ENCODE data around the gene LCA5L.
"Not testable (repeated sequence)": the region's sequence is repeated elsewhere in the genome, so short reads cannot be mapped to it uniquely, and the experiment has no call there.

Gene LCA5L

DNA sequence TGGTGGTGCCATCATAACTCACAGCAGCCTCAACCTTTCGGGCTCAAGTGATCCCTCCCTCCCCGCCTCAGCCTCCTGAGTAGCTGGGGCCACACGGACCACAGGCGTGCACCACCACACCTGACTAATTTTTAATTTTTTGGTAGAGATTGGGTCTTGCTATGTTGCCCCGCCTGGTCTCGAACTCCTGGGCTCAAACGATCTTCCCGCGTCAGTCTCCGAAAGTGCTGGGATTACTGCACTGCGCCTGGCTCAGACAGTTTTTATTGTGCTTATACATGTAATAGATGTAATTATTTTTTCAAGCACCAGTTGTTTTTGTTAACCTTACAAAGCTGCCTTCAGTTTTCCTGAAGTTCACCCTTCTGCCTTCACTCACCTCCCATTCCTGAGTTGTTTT lies 58.7 kb downstream of the LCA5L start:
- H3K27me3 ChIP-seq (ENCODE audit: control insufficient read depth, insufficient read depth, low read length) = no peaks in the 10 kb centered on the region
- H3K9ac ChIP-seq (ENCODE audit: low read length) = no peak overlapping the region
- H3K9me3 ChIP-seq (ENCODE audit: control insufficient read depth, insufficient read depth, low read depth, low read length) = no peaks in the 10 kb centered on the region
- H3K4me1 ChIP-seq (ENCODE audit: control insufficient read depth, insufficient read depth, low read length) = peaks cover 30% of the 10 kb centered on the region
- no peak overlapping the region for H3K27ac ChIP-seq (ENCODE audit: low read depth, low read length)
- peaks cover 7% of the 10 kb centered on the region for H3K36me3 ChIP-seq (ENCODE audit: control insufficient read depth, insufficient read depth, low read length)
- H3K4me3 ChIP-seq (ENCODE audit: low read depth, low read length) = peak overlapping the region; percentile 36; the same call in 1 of the 2 replicates

DNA sequence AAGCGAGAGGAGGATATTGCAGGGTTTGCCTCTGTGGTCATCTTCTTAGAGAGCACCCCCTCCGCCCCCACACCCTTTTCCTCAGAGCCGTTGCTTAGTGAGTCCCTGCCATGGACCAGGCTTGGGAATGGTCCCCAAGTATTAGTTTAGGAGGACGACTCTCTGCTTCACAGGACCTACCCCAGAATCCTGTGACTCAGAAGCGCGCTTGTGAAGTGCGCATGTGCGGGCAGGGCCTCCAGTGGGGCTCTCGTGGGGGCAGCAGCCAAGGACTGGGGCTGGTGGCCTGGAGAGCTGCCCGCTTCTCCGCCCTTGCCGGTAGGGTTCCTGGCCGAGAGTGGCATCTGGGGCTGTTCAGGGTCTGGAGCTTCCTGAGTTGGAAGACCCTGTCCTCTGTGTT lies 59.4 kb downstream of the LCA5L start:
- Histone ChIP-seq H3K4me3 (ENCODE audit: low read depth, low read length) (peak overlapping the region; percentile 29; the same call in 1 of the 2 replicates), H3K27ac (ENCODE audit: low read depth, low read length) (no peak overlapping the region), H3K27me3 (ENCODE audit: control insufficient read depth, insufficient read depth, low read length) (no peaks in the 10 kb centered on the region), H3K36me3 (ENCODE audit: control insufficient read depth, insufficient read depth, low read length) (peaks cover 2% of the 10 kb centered on the region; the same call in 1 of the 2 replicates), H3K9me3 (ENCODE audit: control insufficient read depth, insufficient read depth, low read depth, low read length) (no peaks in the 10 kb centered on the region), H3K9ac (ENCODE audit: low read length) (peak overlapping the region; percentile 42), H3K4me1 (ENCODE audit: control insufficient read depth, insufficient read depth, low read length) (peaks cover 32% of the 10 kb centered on the region)

GRCh38 chr21:39385299-39386145 lies 60.1 kb downstream of the LCA5L start:
- H3K36me3 ChIP-seq (ENCODE audit: control insufficient read depth, insufficient read depth, low read length) = no peaks in the 10 kb centered on the region
- peaks cover 36% of the 10 kb centered on the region for H3K4me1 ChIP-seq (ENCODE audit: control insufficient read depth, insufficient read depth, low read length)
- no peak overlapping the region for H3K27ac ChIP-seq (ENCODE audit: low read depth, low read length)
- H3K9ac ChIP-seq (ENCODE audit: low read length) = no peak overlapping the region
- no peaks in the 10 kb centered on the region for H3K27me3 ChIP-seq (ENCODE audit: control insufficient read depth, insufficient read depth, low read length)
- H3K9me3 ChIP-seq (ENCODE audit: control insufficient read depth, insufficient read depth, low read depth, low read length) = no peaks in the 10 kb centered on the region
- H3K4me3 ChIP-seq (ENCODE audit: low read depth, low read length) = peak overlapping the region; percentile 29; the same call in 1 of the 2 replicates

GRCh38 chr21:39384674-39385298 lies 60.8 kb downstream of the LCA5L start:
- no peak overlapping the region for H3K27ac ChIP-seq (ENCODE audit: low read depth, low read length)
- no peaks in the 10 kb centered on the region for H3K9me3 ChIP-seq (ENCODE audit: control insufficient read depth, insufficient read depth, low read depth, low read length)
- H3K27me3 ChIP-seq (ENCODE audit: control insufficient read depth, insufficient read depth, low read length) = no peaks in the 10 kb centered on the region
- H3K4me1 ChIP-seq (ENCODE audit: control insufficient read depth, insufficient read depth, low read length) = peaks cover 32% of the 10 kb centered on the region
- no peaks in the 10 kb centered on the region for H3K36me3 ChIP-seq (ENCODE audit: control insufficient read depth, insufficient read depth, low read length)
- no peak overlapping the region for H3K9ac ChIP-seq (ENCODE audit: low read length)
- H3K4me3 ChIP-seq (ENCODE audit: low read depth, low read length) = 0 out of 2 replicates have a peak overlapping the region, but pooled peaks have one; percentile 29

GRCh38 chr21:39382096-39382495 lies 63.5 kb downstream of the LCA5L start:
- not testable (repeated sequence) for H3K27me3 ChIP-seq (ENCODE audit: control insufficient read depth, insufficient read depth, low read length); H3K9me3 ChIP-seq (ENCODE audit: control insufficient read depth, insufficient read depth, low read depth, low read length); H3K36me3 ChIP-seq (ENCODE audit: control insufficient read depth, insufficient read depth, low read length); H3K27ac ChIP-seq (ENCODE audit: low read depth, low read length); H3K4me3 ChIP-seq (ENCODE audit: low read depth, low read length); H3K9ac ChIP-seq (ENCODE audit: low read length)
- H3K4me1 ChIP-seq (ENCODE audit: control insufficient read depth, insufficient read depth, low read length) = peaks cover 30% of the 10 kb centered on the region

DNA sequence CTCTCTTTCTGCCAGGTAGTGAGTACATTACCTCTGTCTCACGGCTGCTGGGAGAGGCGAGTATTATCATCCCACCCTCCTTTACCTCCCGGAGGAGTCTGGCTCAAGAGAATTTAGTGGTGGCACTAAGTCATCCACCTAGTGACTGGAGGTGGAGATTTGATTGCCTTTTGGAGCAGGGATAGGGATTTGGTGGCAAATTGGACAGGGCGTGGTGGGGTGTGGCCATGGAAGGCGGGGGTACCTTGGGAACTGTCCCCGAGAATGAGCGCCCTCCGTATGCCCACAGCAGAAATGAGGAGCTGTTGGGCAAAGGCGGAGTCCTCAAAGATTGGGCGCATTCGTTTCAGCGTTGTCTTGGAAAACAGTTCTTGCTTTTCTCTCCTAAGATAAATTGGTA lies 64.6 kb downstream of the LCA5L start:
- no peaks in the 10 kb centered on the region for H3K27me3 ChIP-seq (ENCODE audit: control insufficient read depth, insufficient read depth, low read length)
- H3K4me3 ChIP-seq (ENCODE audit: low read depth, low read length) = peak overlapping the region; percentile 82
- no peaks in the 10 kb centered on the region for H3K9me3 ChIP-seq (ENCODE audit: control insufficient read depth, insufficient read depth, low read depth, low read length)
- H3K36me3 ChIP-seq (ENCODE audit: control insufficient read depth, insufficient read depth, low read length) = no peaks in the 10 kb centered on the region
- no peak overlapping the region for H3K9ac ChIP-seq (ENCODE audit: low read length)
- H3K27ac ChIP-seq (ENCODE audit: low read depth, low read length) = no peak overlapping the region
- H3K4me1 ChIP-seq (ENCODE audit: control insufficient read depth, insufficient read depth, low read length) = peaks cover 25% of the 10 kb centered on the region

DNA sequence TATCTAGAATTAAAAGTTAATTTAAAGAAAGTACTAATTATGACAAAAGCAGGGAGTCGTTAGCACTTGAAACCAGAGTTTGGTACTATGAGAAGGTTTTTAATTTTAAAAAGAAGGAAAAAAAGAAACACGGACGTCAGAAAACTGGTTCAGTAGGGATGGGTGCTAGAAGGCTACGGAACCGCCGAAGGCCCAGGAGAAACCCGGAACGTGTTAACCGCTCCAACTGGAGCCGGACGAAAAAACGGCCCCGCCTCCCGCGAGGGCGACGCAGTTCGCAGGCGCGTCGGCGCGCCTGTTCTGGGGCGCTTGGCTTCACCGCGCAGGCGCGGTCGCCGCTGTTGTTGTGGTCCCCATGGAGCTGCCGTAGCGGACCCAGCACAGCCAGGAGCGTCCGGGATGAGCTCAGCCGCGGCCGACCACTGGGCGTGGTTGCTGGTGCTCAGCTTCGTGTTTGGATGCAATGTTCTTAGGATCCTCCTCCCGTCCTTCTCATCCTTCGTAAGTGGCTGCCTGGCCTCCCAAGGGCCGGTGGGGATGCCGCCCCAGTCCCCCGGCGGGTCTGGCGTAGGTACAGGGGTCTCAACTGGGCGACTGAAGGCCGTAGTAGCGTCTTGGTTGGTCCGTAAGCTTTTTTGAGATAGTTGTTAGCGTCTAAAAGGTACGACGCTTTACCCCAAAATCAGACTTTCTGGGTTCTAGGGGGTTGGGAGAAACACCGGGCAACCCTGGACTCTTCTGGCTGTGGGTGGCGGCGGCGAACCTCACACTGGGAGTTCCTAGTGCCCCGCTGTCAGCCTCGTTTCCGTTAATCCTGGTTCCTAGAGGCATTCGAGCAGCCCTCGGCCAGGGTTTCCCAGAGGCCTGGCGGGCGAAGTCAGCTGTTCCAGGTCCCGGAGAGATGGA lies 65.3 kb downstream of the LCA5L start:
- Histone ChIP-seq H3K4me3 (ENCODE audit: low read depth, low read length) (peak overlapping the region; percentile 82), H3K4me1 (ENCODE audit: control insufficient read depth, insufficient read depth, low read length) (peaks cover 18% of the 10 kb centered on the region), H3K9ac (ENCODE audit: low read length) (peak overlapping the region; percentile 43), H3K9me3 (ENCODE audit: control insufficient read depth, insufficient read depth, low read depth, low read length) (no peaks in the 10 kb centered on the region), H3K27me3 (ENCODE audit: control insufficient read depth, insufficient read depth, low read length) (no peaks in the 10 kb centered on the region), H3K36me3 (ENCODE audit: control insufficient read depth, insufficient read depth, low read length) (no peaks in the 10 kb centered on the region), H3K27ac (ENCODE audit: low read depth, low read length) (no peak overlapping the region)

GRCh38 chr21:39377444-39378050 lies 68.0 kb downstream of the LCA5L start:
- Histone ChIP-seq H3K36me3 (ENCODE audit: control insufficient read depth, insufficient read depth, low read length) (no peaks in the 10 kb centered on the region), H3K9ac (ENCODE audit: low read length) (no peak overlapping the region), H3K4me1 (ENCODE audit: control insufficient read depth, insufficient read depth, low read length) (peaks cover 19% of the 10 kb centered on the region), H3K9me3 (ENCODE audit: control insufficient read depth, insufficient read depth, low read depth, low read length) (no peaks in the 10 kb centered on the region), H3K27me3 (ENCODE audit: control insufficient read depth, insufficient read depth, low read length) (no peaks in the 10 kb centered on the region), H3K27ac (ENCODE audit: low read depth, low read length) (no peak overlapping the region), H3K4me3 (ENCODE audit: low read depth, low read length) (no peak overlapping the region)

DNA sequence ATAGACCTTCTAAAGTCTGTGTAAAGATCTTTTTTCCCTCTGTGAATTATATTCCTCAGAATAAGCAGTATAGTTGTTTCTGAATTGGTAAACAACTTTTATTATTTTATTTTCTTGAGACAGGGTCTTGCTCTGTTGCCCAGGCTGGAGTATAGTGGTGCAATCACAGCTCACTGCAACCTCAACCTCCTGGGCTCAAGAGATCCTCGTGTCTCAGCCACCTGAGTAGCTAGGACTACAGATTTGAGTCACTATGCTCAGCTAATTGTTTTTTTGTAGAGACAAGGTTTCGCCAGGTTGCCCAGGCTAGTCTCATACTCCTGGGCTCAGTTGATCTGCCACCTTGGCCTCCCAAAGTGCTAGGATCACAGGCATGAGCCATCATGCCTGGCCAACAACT lies 70.1 kb downstream of the LCA5L start:
- H3K27ac ChIP-seq (ENCODE audit: low read depth, low read length) = no peak overlapping the region
- no peak overlapping the region for H3K4me3 ChIP-seq (ENCODE audit: low read depth, low read length)
- no peak overlapping the region for H3K9ac ChIP-seq (ENCODE audit: low read length)
- H3K27me3 ChIP-seq (ENCODE audit: control insufficient read depth, insufficient read depth, low read length) = no peaks in the 10 kb centered on the region
- peaks cover 13% of the 10 kb centered on the region for H3K4me1 ChIP-seq (ENCODE audit: control insufficient read depth, insufficient read depth, low read length)
- H3K36me3 ChIP-seq (ENCODE audit: control insufficient read depth, insufficient read depth, low read length) = no peaks in the 10 kb centered on the region
- H3K9me3 ChIP-seq (ENCODE audit: control insufficient read depth, insufficient read depth, low read depth, low read length) = no peaks in the 10 kb centered on the region

- H3K9ac ChIP-seq (ENCODE audit: low read length) = no peak overlapping the region
- H3K4me3 ChIP-seq (ENCODE audit: low read depth, low read length) = no peak overlapping the region
- no peak overlapping the region for H3K27ac ChIP-seq (ENCODE audit: low read depth, low read length)
- peaks cover 13% of the 10 kb centered on the region for H3K4me1 ChIP-seq (ENCODE audit: control insufficient read depth, insufficient read depth, low read length)
- no peaks in the 10 kb centered on the region for H3K9me3 ChIP-seq (ENCODE audit: control insufficient read depth, insufficient read depth, low read depth, low read length)
- H3K27me3 ChIP-seq (ENCODE audit: control insufficient read depth, insufficient read depth, low read length) = no peaks in the 10 kb centered on the region
- no peaks in the 10 kb centered on the region for H3K36me3 ChIP-seq (ENCODE audit: control insufficient read depth, insufficient read depth, low read length)
Measured at GRCh38 chr21:39374046-39374445, 71.5 kb downstream of the LCA5L start.

All from HUES6 (cell line).